GM21723 (cell line): ENCODE data around the gene PIAS2.

Experiments
- ATAC-seq: cut with Tn5 transposase; IDR thresholded peaks from one replicate; pipeline ENCODE4 v1.9.1; 2021; ENCODE audit warnings: mild to moderate bottlenecking, moderate library complexity; ENCODE audit not compliant: unreplicated experiment

The PIAS2 gene

GRCh38 chr18:46767217-46767616 lies 150.1 kb downstream of the PIAS2 start:
- ATAC-seq = no peak

GRCh38 chr18:46764586-46764985 lies 152.7 kb downstream of the PIAS2 start:
- ATAC-seq = no peak

GRCh38 chr18:46761059-46761769 lies 156.1 kb downstream of the PIAS2 start:
- no peak for ATAC-seq

- ATAC-seq = no peak
Measured at GRCh38 chr18:46759890-46760289, 157.4 kb downstream of the PIAS2 start.

GRCh38 chr18:46756559-46757201 lies 160.6 kb downstream of the PIAS2 start, which contains the start of gene ST8SIA5:
ST8SIA5 (minus strand) TSS chr18:46757053; CDS start chr18:46756508, 545 bp downstream.
- ATAC-seq = no peak

GRCh38 chr18:46756025-46756558 lies 161.2 kb downstream of the PIAS2 start:
- ATAC-seq = no peak

- ATAC-seq = no peak
Measured at GRCh38 chr18:46755315-46756024, 161.8 kb downstream of the PIAS2 start.

- ATAC-seq = no peak
Measured at GRCh38 chr18:46754661-46755292, 162.5 kb downstream of the PIAS2 start.

- peak; percentile 69 for ATAC-seq
Measured at GRCh38 chr18:46754188-46754587, 163.1 kb downstream of the PIAS2 start.
